A673 (cell line): ENCODE results near the gene ACSM4. TPM values are rescaled to one million over a fixed set of nuclear protein-coding genes. Genes with fewer than 3 reads are reported as not detected.

Source experiments
- Bru-seq: library from RNA; stranded (reverse); fragments of 400-500 nt; gene quantifications from one replicate; lab custom pipeline; 2021; lab: Mats Ljungman, UMichigan
- BruChase-seq, 2 experiments: library from RNA; stranded (reverse); fragments of 400-500 nt; gene quantifications; one replicate each; lab custom pipeline; 2021; lab: Mats Ljungman, UMichigan
- BruUV-seq: library from RNA; stranded (reverse); fragments of 400-500 nt; replicated peaks from 2 replicates; lab custom pipeline; 2021; lab: Mats Ljungman, UMichigan
- CTCF ChIA-PET: fragments of 300-600 bp; sonication (Branson Sonifier 250); formaldehyde crosslinking; loops from one replicate; lab custom pipeline; 2022; ENCODE audit warnings: antibody characterized with exemption; lab: Charles Lee
- POLR2A ChIA-PET: fragments of 300-600 bp; sonication (Branson Sonifier 250); formaldehyde crosslinking; loops from one replicate; lab custom pipeline; 2022; ENCODE audit warnings: antibody characterized with exemption; ENCODE audit not compliant: low non-redundant PET; lab: Charles Lee
- DNase-seq: peaks from one replicate; pipeline ENCODE4 v3.0.0-alpha.2; 2015; ENCODE audit warnings: low spot score
- H3K27ac ChIP-seq: fragments of 200-600 bp; sonication (generic); 2 replicates; pipeline ENCODE4 v1.5.1; 2016; ENCODE audit warnings: mixed run types, low read depth, mild to moderate bottlenecking, mixed read lengths, antibody characterized with exemption, low read length; ENCODE audit not compliant: poor library complexity, severe bottlenecking
- H3K27me3 ChIP-seq: fragments of 200-600 bp; sonication (generic); replicated peaks from 2 replicates; pipeline ENCODE4 v1.6.1; 2017; ENCODE audit warnings: mixed run types, low read depth, mild to moderate bottlenecking, mixed read lengths, antibody characterized with exemption, low read length; ENCODE audit not compliant: insufficient read depth, poor library complexity
- H3K36me3 ChIP-seq: fragments of 200-600 bp; sonication (generic); 2 replicates; pipeline ENCODE4 v1.6.1; 2016; ENCODE audit warnings: mixed run types, mild to moderate bottlenecking, mixed read lengths, antibody characterized with exemption, low read length; ENCODE audit not compliant: insufficient read depth, poor library complexity, severe bottlenecking
- H3K4me1 ChIP-seq: fragments of 200-600 bp; sonication (generic); 2 replicates; pipeline ENCODE4 v1.6.1; 2017; ENCODE audit warnings: mixed run types, mild to moderate bottlenecking, mixed read lengths, antibody characterized with exemption, low read length; ENCODE audit not compliant: insufficient read depth, poor library complexity, severe bottlenecking
- H3K4me3 ChIP-seq: fragments of 200-600 bp; sonication (generic); 2 replicates; pipeline ENCODE4 v1.5.1; 2016; ENCODE audit warnings: low read depth, mixed run types, mild to moderate bottlenecking, mixed read lengths, low read length; ENCODE audit not compliant: poor library complexity, severe bottlenecking
- H3K9me3 ChIP-seq: fragments of 200-600 bp; sonication (generic); 2 replicates; pipeline ENCODE4 v1.6.1; 2016; ENCODE audit warnings: mixed run types, low read depth, mild to moderate bottlenecking, mixed read lengths, antibody characterized with exemption, low read length; ENCODE audit not compliant: poor library complexity, severe bottlenecking
- EZH2 ChIP-seq: fragments of 200-600 bp; sonication (generic); IDR thresholded peaks from 2 replicates; pipeline ENCODE4 v1.6.1; 2017; ENCODE audit warnings: borderline replicate concordance, low read depth, mild to moderate bottlenecking, mixed read lengths, antibody characterized with exemption, low read length; ENCODE audit not compliant: poor library complexity, severe bottlenecking
- intact Hi-C: fragments of 100-400 bp; cut with micrococcal nuclease; formaldehyde crosslinking; loops from one replicate; pipeline ENCODE4 v1.10.0; 2022; ENCODE audit not compliant: unreplicated experiment
- long read RNA-seq: library from polyadenylated mRNA; stranded (forward); transcript quantifications from one replicate; pipeline ENCODE4 v2.0.0, GENCODE V29; 2022
- total RNA-seq: library from RNA; stranded (reverse); gene quantifications from 2 replicates; pipeline ENCODE4 v1.2.3, GENCODE V29; 2021
- TF ChIP-seq, protein P1 (sequence below): fragments of 300-800, 200-600 bp; sonication (generic); conservative IDR thresholded peaks from 2 replicates; pipeline ENCODE4 v1.5.1; 2017; ENCODE audit warnings: low read depth, mild to moderate bottlenecking, antibody characterized with exemption, low read length, moderate library complexity, mixed read lengths

The ACSM4 gene, protein sequence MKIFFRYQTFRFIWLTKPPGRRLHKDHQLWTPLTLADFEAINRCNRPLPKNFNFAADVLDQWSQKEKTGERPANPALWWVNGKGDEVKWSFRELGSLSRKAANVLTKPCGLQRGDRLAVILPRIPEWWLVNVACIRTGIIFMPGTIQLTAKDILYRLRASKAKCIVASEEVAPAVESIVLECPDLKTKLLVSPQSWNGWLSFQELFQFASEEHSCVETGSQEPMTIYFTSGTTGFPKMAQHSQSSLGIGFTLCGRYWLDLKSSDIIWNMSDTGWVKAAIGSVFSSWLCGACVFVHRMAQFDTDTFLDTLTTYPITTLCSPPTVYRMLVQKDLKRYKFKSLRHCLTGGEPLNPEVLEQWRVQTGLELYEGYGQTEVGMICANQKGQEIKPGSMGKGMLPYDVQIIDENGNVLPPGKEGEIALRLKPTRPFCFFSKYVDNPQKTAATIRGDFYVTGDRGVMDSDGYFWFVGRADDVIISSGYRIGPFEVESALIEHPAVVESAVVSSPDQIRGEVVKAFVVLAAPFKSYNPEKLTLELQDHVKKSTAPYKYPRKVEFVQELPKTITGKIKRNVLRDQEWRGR
- total RNA-seq (not detected in 2 replicates), Bru-seq, nascent RNA (not detected), BruChase-seq, experiment 1, labeled RNA remaining after a 2-hour chase (not detected), BruChase-seq, experiment 2, labeled RNA remaining after a 6-hour chase (not detected)
- long read RNA-seq, result 0 reads

GRCh38 chr12:7303772-7304171, at the start of gene ACSM4:
ACSM4 (plus strand) TSS chr12:7304072; CDS start chr12:7304332, 260 bp downstream.
- no peak for TF ChIP-seq EZH2
- TF ChIP-seq, protein P1, sequence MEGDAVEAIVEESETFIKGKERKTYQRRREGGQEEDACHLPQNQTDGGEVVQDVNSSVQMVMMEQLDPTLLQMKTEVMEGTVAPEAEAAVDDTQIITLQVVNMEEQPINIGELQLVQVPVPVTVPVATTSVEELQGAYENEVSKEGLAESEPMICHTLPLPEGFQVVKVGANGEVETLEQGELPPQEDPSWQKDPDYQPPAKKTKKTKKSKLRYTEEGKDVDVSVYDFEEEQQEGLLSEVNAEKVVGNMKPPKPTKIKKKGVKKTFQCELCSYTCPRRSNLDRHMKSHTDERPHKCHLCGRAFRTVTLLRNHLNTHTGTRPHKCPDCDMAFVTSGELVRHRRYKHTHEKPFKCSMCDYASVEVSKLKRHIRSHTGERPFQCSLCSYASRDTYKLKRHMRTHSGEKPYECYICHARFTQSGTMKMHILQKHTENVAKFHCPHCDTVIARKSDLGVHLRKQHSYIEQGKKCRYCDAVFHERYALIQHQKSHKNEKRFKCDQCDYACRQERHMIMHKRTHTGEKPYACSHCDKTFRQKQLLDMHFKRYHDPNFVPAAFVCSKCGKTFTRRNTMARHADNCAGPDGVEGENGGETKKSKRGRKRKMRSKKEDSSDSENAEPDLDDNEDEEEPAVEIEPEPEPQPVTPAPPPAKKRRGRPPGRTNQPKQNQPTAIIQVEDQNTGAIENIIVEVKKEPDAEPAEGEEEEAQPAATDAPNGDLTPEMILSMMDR, result no peak
- H3K27me3 ChIP-seq, result no peaks in the 10 kb centered on the region
- CTCF ChIA-PET, result no interaction called here
- H3K36me3 ChIP-seq, result no peaks in the 10 kb centered on the region
- intact Hi-C loops, result no loop called here
- POLR2A ChIA-PET, result no interaction called here
- no peak within 1 kb of the TSS for H3K4me3 ChIP-seq
- H3K9me3 ChIP-seq, result no peaks in the 10 kb centered on the region
- no peak within 1 kb of the TSS for H3K27ac ChIP-seq
- DNase-seq, result no peak
- H3K4me1 ChIP-seq, result no peaks in the 10 kb centered on the region
- BruUV-seq, result no TSS peak

DNA sequence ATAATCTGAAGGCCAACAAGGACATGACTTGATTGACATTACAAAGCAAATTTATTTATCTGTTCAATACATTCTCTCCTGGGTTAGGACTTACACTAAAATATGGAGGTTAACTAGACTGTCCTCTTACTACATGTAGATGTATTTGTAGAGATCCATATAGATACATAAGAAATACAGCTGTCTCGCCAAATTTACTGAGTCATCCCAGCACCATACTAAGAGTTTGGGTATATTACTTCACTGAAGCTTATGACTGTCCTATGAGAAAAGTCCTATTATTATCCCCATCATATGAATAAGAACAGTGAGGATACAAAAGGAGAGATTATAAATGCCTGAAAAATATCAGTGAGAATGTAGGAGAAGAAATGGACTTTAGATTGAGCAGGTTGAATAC, 44.8 kb upstream of the ACSM4 start:
- no peaks in the 10 kb centered on the region for H3K4me1 ChIP-seq
- ChIA-PET CTCF (no interaction called here), POLR2A (no interaction called here)
- no peaks in the 10 kb centered on the region for H3K27me3 ChIP-seq
- no peaks in the 10 kb centered on the region for H3K9me3 ChIP-seq
- H3K36me3 ChIP-seq, result no peaks in the 10 kb centered on the region
- no peak overlapping the region for H3K4me3 ChIP-seq
- no peak for DNase-seq
- no TSS peak for BruUV-seq
- TF ChIP-seq, protein P1, result no peak
- no peak for TF ChIP-seq EZH2
- intact Hi-C loops, result no loop called here
- no peak overlapping the region for H3K27ac ChIP-seq

- TF ChIP-seq, protein P1, result no peak
- TF ChIP-seq EZH2, result no peak
- H3K4me1 ChIP-seq, result no peaks in the 10 kb centered on the region
- BruUV-seq, result no TSS peak
- POLR2A ChIA-PET, result no interaction called here
- H3K36me3 ChIP-seq, result no peaks in the 10 kb centered on the region
- no peak for DNase-seq
- H3K9me3 ChIP-seq, result no peaks in the 10 kb centered on the region
- no peaks in the 10 kb centered on the region for H3K27me3 ChIP-seq
- no peak overlapping the region for H3K4me3 ChIP-seq
- intact Hi-C loops, result no loop called here
- H3K27ac ChIP-seq, result no peak overlapping the region
- CTCF ChIA-PET, result no interaction called here
These were observed 39.3 kb upstream of the ACSM4 start for GRCh38 chr12:7264538-7264937.
